ENCODE measurements around the gene MPV17L2. TPM values are rescaled to one million over a fixed set of nuclear protein-coding genes. Genes with fewer than 3 reads are reported as not detected.

MPV17L2 gene
- total and polyA plus RNA-seq, 8 donors, result 4.9 to 14.8 (median 7.3) TPM

- no peak for DNase-seq
- TF ChIP-seq CTCF (IDR thresholded peaks at IDR 0.05), result no peak
- peaks cover 0 to 98% of the 10 kb centered on the region in 2 donors for H3K36me3 ChIP-seq
- no peaks in the 10 kb centered on the region for H3K9me3 ChIP-seq
- intact Hi-C loops (cut with DNase I), result no loop called here
- H3K27ac ChIP-seq, result no peak overlapping the region
- H3K27me3 ChIP-seq, result no peaks in the 10 kb centered on the region
- no peaks in the 10 kb centered on the region for H3K4me1 ChIP-seq
- ATAC-seq, result no peak
- no peak overlapping the region for H3K4me3 ChIP-seq
Observed at GRCh38 chr19:18145391-18145999, 47.5 kb upstream of the MPV17L2 start.

GRCh38 chr19:18147396-18147795, 45.6 kb upstream of the MPV17L2 start:
- ATAC-seq, result no peak
- peaks cover 0 to 84% of the 10 kb centered on the region in 2 donors for H3K36me3 ChIP-seq

GRCh38 chr19:18149596-18149975, 43.4 kb upstream of the MPV17L2 start:
- no peak for ATAC-seq
- no peaks in the 10 kb centered on the region for H3K9me3 ChIP-seq
- intact Hi-C loops (cut with DNase I), result no loop called here
- no peaks in the 10 kb centered on the region for H3K27me3 ChIP-seq
- TF ChIP-seq CTCF (IDR thresholded peaks at IDR 0.05), result no peak
- H3K4me3 ChIP-seq, result no peak overlapping the region
- no peak overlapping the region for H3K27ac ChIP-seq
- DNase-seq, result no peak
- H3K4me1 ChIP-seq, result peaks cover 9 to 25% of the 10 kb centered on the region in 2 donors
- H3K36me3 ChIP-seq, result peaks cover 0 to 62% of the 10 kb centered on the region in 2 donors

More at GRCh38 chr19:18147396-18147795, 45.6 kb upstream of the MPV17L2 start:
- H3K27me3 ChIP-seq, result no peaks in the 10 kb centered on the region
- DNase-seq, result no peak
- H3K4me3 ChIP-seq, result no peak overlapping the region
- peaks cover 0 to 12% of the 10 kb centered on the region in 2 donors for H3K4me1 ChIP-seq
- no peak overlapping the region for H3K27ac ChIP-seq
- intact Hi-C loops (cut with DNase I), result no loop called here
- TF ChIP-seq CTCF (IDR thresholded peaks at IDR 0.05), result no peak
- H3K9me3 ChIP-seq, result no peaks in the 10 kb centered on the region

GRCh38 chr19:18150776-18151624, 42.0 kb upstream of the MPV17L2 start:
- peaks cover 11 to 35% of the 10 kb centered on the region in 2 donors for H3K4me1 ChIP-seq
- no peak for DNase-seq
- no peak overlapping the region for H3K4me3 ChIP-seq
- no peak for TF ChIP-seq CTCF (IDR thresholded peaks at IDR 0.05)
- no peak for ATAC-seq
- intact Hi-C loops (cut with DNase I), result no loop called here
- H3K9me3 ChIP-seq, result no peaks in the 10 kb centered on the region
- no peak overlapping the region for H3K27ac ChIP-seq
- peaks cover 0 to 53% of the 10 kb centered on the region in 2 donors for H3K36me3 ChIP-seq
- H3K27me3 ChIP-seq, result no peaks in the 10 kb centered on the region

- peak; percentile 41 to 61 for TF ChIP-seq CTCF (IDR thresholded peaks at IDR 0.05)
- intact Hi-C loops (cut with DNase I), result no loop called here
Observed at GRCh38 chr19:18152442-18152816, 40.6 kb upstream of the MPV17L2 start.

More at GRCh38 chr19:18152442-18152816, 40.6 kb upstream of the MPV17L2 start:
- no peaks in the 10 kb centered on the region for H3K9me3 ChIP-seq
- peaks cover 0 to 43% of the 10 kb centered on the region in 2 donors for H3K36me3 ChIP-seq
- H3K4me3 ChIP-seq, result peak overlapping the region; percentile 76 to 88
- peaks cover 24 to 49% of the 10 kb centered on the region in 2 donors for H3K4me1 ChIP-seq
- ATAC-seq (peak; percentile 75), DNase-seq (peak; percentile 96 to 98 (median 98))
- peak overlapping the region; percentile 95 to 99 for H3K27ac ChIP-seq
- H3K27me3 ChIP-seq, result no peaks in the 10 kb centered on the region

Measured in left lung (tissue), 10 donors.